Lung (tissue), 12 donors: ENCODE measurements around the gene COQ7. TPM values are rescaled to one million over a fixed set of nuclear protein-coding genes. Genes with fewer than 3 reads are reported as not detected.

Experiments
- ATAC-seq: fragments of 200-7000 bp; cut with Tn5 transposase; one replicate; pipeline ENCODE4 v1.9.1; 2020; ENCODE audit warnings: moderate number of reproducible peaks; ENCODE audit not compliant: insufficient read depth, low FRiP score
- DNase-seq, 3 donors: peaks; one replicate each; pipeline ENCODE4 v3.0.0-alpha.2; 2013 to 2017
- H3K27ac ChIP-seq, 2 donors: one replicate each; pipeline ENCODE4 v1.5.1; 2013; ENCODE audit warnings: mild to moderate bottlenecking in 2 of 2, moderate library complexity in 2 of 2, control low read depth in 1 of 2, inconsistent platforms in 1 of 2, low read depth in 1 of 2, low read length in 1 of 2
- H3K27me3 ChIP-seq, 3 donors: one replicate each; pipeline ENCODE4 v1.5.1; 2013; ENCODE audit warnings: low read length in 2 of 3; ENCODE audit not compliant: control insufficient read depth in 3 of 3, insufficient read depth in 3 of 3
- H3K36me3 ChIP-seq, 4 donors: one replicate each; pipeline ENCODE4 v1.5.1; 2013; ENCODE audit warnings: low read length in 4 of 4, mild to moderate bottlenecking in 1 of 4, moderate library complexity in 1 of 4; ENCODE audit not compliant: control insufficient read depth in 4 of 4, insufficient read depth in 4 of 4
- H3K4me1 ChIP-seq, 5 donors: one replicate each; pipeline ENCODE4 v1.5.1; 2013; ENCODE audit warnings: low read length in 5 of 5, mild to moderate bottlenecking in 2 of 5, moderate library complexity in 1 of 5; ENCODE audit not compliant: control insufficient read depth in 5 of 5, insufficient read depth in 5 of 5
- H3K4me3 ChIP-seq: one replicate; pipeline ENCODE4 v1.5.1; 2013; ENCODE audit warnings: mild to moderate bottlenecking, control low read depth, moderate library complexity
- H3K9ac ChIP-seq, 2 donors: one replicate each; pipeline ENCODE4 v1.5.1; 2013; ENCODE audit warnings: low read length in 2 of 2, control low read depth in 1 of 2; ENCODE audit not compliant: insufficient read depth in 1 of 2
- H3K9me3 ChIP-seq, 4 donors: one replicate each; pipeline ENCODE4 v1.5.1; 2013; ENCODE audit warnings: low read length in 3 of 4, mild to moderate bottlenecking in 1 of 4, moderate library complexity in 1 of 4; ENCODE audit not compliant: control insufficient read depth in 4 of 4, insufficient read depth in 3 of 4
- CTCF ChIP-seq: IDR thresholded peaks from 2 replicates; pipeline ENCODE4 v1.5.1; 2012; ENCODE audit warnings: mild to moderate bottlenecking; ENCODE audit errors: control extremely low read depth, extremely low read depth
- WGBS, 2 donors: extraction: QIAGEN DNeasy Blood & Tissue Kit; methylation state at CpG; one replicate each; pipeline ENCODE4 v1.1.7; 2013; 5-methylcytosine and 5-hydroxymethylcytosine counted together
- polyA plus RNA-seq, 2 donors: library from polyadenylated mRNA; stranded (reverse); fragments of 200-250 nt; gene quantifications; one replicate each; pipeline ENCODE4 v1.2.1, GENCODE V29; 2013
- total RNA-seq, 2 donors: library from RNA; depleted of rRNA in 1 of 2; stranded (reverse); fragments of >200 nt in 1 of 2; gene quantifications; one replicate each; pipeline ENCODE4 v1.2.1, GENCODE V29; 2014 to 2021
- donor health status: control.
- donor health status: control.
- donor health status: Bipolar disorder and iron deficiency.
- donor health status: healthy.
- donor health status: DM: yes; HTN: yes; CAD: no.

Gene COQ7
- total and polyA plus RNA-seq, 4 donors = 11.1 to 26.2 (median 18.7) TPM

- Histone ChIP-seq H3K9me3 (no peaks in the 10 kb centered on the region), H3K4me1 (peaks cover 0 to 12% (median 3%) of the 10 kb centered on the region in 5 donors), H3K9ac (no peak overlapping the region), H3K4me3 (no peak overlapping the region), H3K27ac (no peak overlapping the region), H3K36me3 (peaks cover 3 to 10% (median 6%) of the 10 kb centered on the region in 4 donors), H3K27me3 (no peaks in the 10 kb centered on the region)
- ATAC-seq (no peak), DNase-seq (no peak)
- 76 to 77% methylated on average over 1 of the region's 1 CpG for WGBS, 2 donors
- TF ChIP-seq CTCF = no peak
These were observed 16.3 kb downstream of the COQ7 start for GRCh38 chr16:19083670-19084069.

- H3K36me3 ChIP-seq = peaks cover under 1 to 5% (median 3%) of the 10 kb centered on the region in 4 donors
- no peak for DNase-seq
- ATAC-seq = no peak
- peaks cover 0 to 12% (median 3%) of the 10 kb centered on the region in 5 donors for H3K4me1 ChIP-seq
- H3K9ac ChIP-seq = no peak overlapping the region
- H3K4me3 ChIP-seq = no peak overlapping the region
- WGBS, 2 donors = 78 to 84% methylated on average over 3 of the region's 3 CpGs
- no peak overlapping the region for H3K27ac ChIP-seq
- no peak for TF ChIP-seq CTCF
- no peaks in the 10 kb centered on the region for H3K27me3 ChIP-seq
- H3K9me3 ChIP-seq = no peaks in the 10 kb centered on the region
These were observed 16.7 kb downstream of the COQ7 start for GRCh38 chr16:19084139-19084538.

- no peak for TF ChIP-seq CTCF
- WGBS, 2 donors = 91 to 94% methylated on average over 5 of the region's 5 CpGs
- peaks cover 0 to 12% (median 3%) of the 10 kb centered on the region in 5 donors for H3K4me1 ChIP-seq
- DNase-seq = no peak
- no peaks in the 10 kb centered on the region for H3K9me3 ChIP-seq
- no peak overlapping the region for H3K9ac ChIP-seq
- peaks cover 0 to 5% (median 3%) of the 10 kb centered on the region in 4 donors for H3K36me3 ChIP-seq
- no peak for ATAC-seq
- H3K27ac ChIP-seq = no peak overlapping the region
- no peaks in the 10 kb centered on the region for H3K27me3 ChIP-seq
- no peak overlapping the region for H3K4me3 ChIP-seq
These were observed 17.5 kb downstream of the COQ7 start for GRCh38 chr16:19084879-19085278.

GRCh38 chr16:19085679-19086200 lies 18.3 kb downstream of the COQ7 start:
- Histone ChIP-seq H3K27me3 (no peaks in the 10 kb centered on the region), H3K4me3 (no peak overlapping the region), H3K36me3 (peaks cover 0 to 5% (median 2%) of the 10 kb centered on the region in 4 donors), H3K9ac (no peak overlapping the region), H3K4me1 (peaks cover 0 to 12% (median 3%) of the 10 kb centered on the region in 5 donors), H3K27ac (no peak overlapping the region), H3K9me3 (no peaks in the 10 kb centered on the region)
- ATAC-seq = no peak
- peak in 1 of 3 donors; percentile 37 for DNase-seq
- 33 to 36% methylated on average over 8 of the region's 8 CpGs for WGBS, 2 donors
- TF ChIP-seq CTCF = no peak
